ENCODE measurements around the gene MYCT1. TPM values are rescaled to one million over a fixed set of nuclear protein-coding genes. Genes with fewer than 3 reads are reported as not detected.

The MYCT1 gene
- not detected in 2 replicates for total RNA-seq

GRCh38 chr6:152697634-152698033 is at the start of gene MYCT1:
Gene MYCT1, plus strand, starts transcription at chr6:152697897. Its CDS starts 6 bp downstream, at chr6:152697903.

GRCh38 chr6:152750694-152751093 is 53.0 kb downstream of the MYCT1 start, which contains the start of gene VIP:
Gene VIP, plus strand, starts transcription at chr6:152750797. Its CDS starts 1,381 bp downstream, at chr6:152752178.

Other genes starting within 250 kb of the MYCT1 start
- 37.8 and 42.0 TPM in 2 replicates for gene SYNE1, start 60.5 kb upstream of the MYCT1 start, total RNA-seq
- gene VIP, start 52.9 kb downstream of the MYCT1 start, total RNA-seq: not detected in 2 replicates